ENCODE measurements around the gene CDHR3. TPM values are rescaled to one million over a fixed set of nuclear protein-coding genes. Genes with fewer than 3 reads are reported as not detected.

Gene CDHR3
- total and polyA plus RNA-seq, 9 of the 15 experiments (the other 6 are each of a cell fraction or from before 2014, with no cell fraction given) = 0.03 to 0.66 (median 0.24) TPM; not detected in 1

- TF ChIP-seq REST (IDR thresholded peaks at IDR 0.05; ENCODE audit: borderline replicate concordance) (peak; percentile 60), REST (CRISPR knock-in tag; IDR thresholded peaks at IDR 0.05; ENCODE audit: low read depth) (no peak), SMARCA4 (IDR thresholded peaks at IDR 0.05) (peak; percentile 52), ZNF274 (IDR thresholded peaks at IDR 0.05; ENCODE audit: borderline replicate concordance, low read depth, low read length) (no peak), PPARD (CRISPR knock-in tag; IDR thresholded peaks at IDR 0.05) (no peak), TAL1 (IDR thresholded peaks at IDR 0.05) (peak; percentile 36), ZNF24 (IDR thresholded peaks at IDR 0.05) (peak; percentile 55; the same call in 1 of the 2 replicates), SREBF1 (IDR thresholded peaks at IDR 0.05; ENCODE audit: borderline replicate concordance, low read depth, low read length) (0 out of 2 replicates have a peak, but pooled peaks have one; percentile 60), ARNT (IDR thresholded peaks at IDR 0.05) (peak in 1 of 2 experiments; percentile 46; a peak in 1 of 4 replicates), HNRNPL (IDR thresholded peaks at IDR 0.05; ENCODE audit: low read depth, low read length) (no peak), TARDBP (IDR thresholded peaks at IDR 0.05) (0 out of 2 replicates have a peak, but pooled peaks have one; percentile 38), ZNF589 (CRISPR knock-in tag; IDR thresholded peaks at IDR 0.05; ENCODE audit: low read depth) (no peak), ZNF316 (IDR thresholded peaks at IDR 0.05) (no peak)
- TF ChIP-seq, protein P1, sequence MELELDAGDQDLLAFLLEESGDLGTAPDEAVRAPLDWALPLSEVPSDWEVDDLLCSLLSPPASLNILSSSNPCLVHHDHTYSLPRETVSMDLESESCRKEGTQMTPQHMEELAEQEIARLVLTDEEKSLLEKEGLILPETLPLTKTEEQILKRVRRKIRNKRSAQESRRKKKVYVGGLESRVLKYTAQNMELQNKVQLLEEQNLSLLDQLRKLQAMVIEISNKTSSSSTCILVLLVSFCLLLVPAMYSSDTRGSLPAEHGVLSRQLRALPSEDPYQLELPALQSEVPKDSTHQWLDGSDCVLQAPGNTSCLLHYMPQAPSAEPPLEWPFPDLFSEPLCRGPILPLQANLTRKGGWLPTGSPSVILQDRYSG (tag; conservative IDR thresholded peaks at IDR 0.05; ENCODE audit: low read depth) = no peak
- TF ChIP-seq, protein P2, sequence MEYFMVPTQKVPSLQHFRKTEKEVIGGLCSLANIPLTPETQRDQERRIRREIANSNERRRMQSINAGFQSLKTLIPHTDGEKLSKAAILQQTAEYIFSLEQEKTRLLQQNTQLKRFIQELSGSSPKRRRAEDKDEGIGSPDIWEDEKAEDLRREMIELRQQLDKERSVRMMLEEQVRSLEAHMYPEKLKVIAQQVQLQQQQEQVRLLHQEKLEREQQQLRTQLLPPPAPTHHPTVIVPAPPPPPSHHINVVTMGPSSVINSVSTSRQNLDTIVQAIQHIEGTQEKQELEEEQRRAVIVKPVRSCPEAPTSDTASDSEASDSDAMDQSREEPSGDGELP (CRISPR knock-in tag; IDR thresholded peaks at IDR 0.05; ENCODE audit: borderline replicate concordance) = peak; percentile 45; the same call in 1 of the 2 replicates
- TF ChIP-seq, protein P3, sequence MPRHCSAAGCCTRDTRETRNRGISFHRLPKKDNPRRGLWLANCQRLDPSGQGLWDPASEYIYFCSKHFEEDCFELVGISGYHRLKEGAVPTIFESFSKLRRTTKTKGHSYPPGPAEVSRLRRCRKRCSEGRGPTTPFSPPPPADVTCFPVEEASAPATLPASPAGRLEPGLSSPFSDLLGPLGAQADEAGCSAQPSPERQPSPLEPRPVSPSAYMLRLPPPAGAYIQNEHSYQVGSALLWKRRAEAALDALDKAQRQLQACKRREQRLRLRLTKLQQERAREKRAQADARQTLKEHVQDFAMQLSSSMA (CRISPR knock-in tag; IDR thresholded peaks at IDR 0.05) = no peak
- TF ChIP-seq, protein P4, sequence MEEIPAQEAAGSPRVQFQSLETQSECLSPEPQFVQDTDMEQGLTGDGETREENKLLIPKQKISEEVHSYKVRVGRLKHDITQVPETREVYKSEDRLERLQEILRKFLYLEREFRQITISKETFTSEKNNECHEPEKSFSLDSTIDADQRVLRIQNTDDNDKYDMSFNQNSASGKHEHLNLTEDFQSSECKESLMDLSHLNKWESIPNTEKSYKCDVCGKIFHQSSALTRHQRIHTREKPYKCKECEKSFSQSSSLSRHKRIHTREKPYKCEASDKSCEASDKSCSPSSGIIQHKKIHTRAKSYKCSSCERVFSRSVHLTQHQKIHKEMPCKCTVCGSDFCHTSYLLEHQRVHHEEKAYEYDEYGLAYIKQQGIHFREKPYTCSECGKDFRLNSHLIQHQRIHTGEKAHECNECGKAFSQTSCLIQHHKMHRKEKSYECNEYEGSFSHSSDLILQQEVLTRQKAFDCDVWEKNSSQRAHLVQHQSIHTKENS (CRISPR knock-in tag; IDR thresholded peaks at IDR 0.05) = no peak
Observed at GRCh38 chr7:106041140-106041717, 78.2 kb downstream of the CDHR3 start (continued).

Data from K562 (cell line).